Measurements from ENCODE around the gene GRID2.
"Not testable (repeated sequence)": the region's sequence is repeated elsewhere in the genome, so short reads cannot be mapped to it uniquely, and the experiment has no call there.

The GRID2 gene

DNA sequence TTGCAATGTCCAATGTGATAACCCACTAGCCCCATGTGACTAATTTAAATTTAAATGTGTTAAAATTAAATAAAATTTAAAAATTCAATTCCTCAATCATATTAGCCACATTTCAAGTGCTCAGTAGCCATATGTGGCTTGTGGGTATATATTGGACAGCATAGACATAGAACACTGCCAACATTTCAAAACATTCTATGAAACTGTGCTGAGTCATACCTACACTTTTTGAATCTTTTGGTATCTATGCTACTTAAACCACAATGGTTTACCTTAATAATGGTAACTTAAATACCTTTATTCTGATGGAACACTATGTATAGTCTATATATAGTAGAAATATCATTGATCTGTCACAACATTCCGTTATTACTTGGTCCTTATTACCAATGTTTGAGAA, 1301.4 kb downstream of the GRID2 start:
- DNase-seq, result no peak

DNA sequence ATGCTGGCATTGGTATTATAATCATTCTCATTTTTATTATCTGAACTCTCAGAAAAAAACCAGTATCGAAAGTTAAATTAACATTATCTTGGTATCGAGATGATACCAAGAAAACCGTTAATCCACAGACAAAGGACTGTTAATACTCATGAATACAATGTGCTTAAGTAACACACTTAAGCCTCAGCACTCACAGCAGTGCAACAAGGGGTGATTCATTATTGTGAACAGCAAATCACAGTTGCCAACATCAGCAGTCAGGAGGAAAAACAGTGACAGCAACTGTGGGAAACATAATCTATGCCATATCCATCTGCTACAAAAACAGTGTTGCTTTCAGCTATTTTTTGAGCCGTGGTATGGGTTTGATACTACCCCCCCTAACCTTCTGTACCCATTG, 1313.8 kb downstream of the GRID2 start:
- peak; percentile 26 to 70 for DNase-seq

GRCh38 chr4:93633721-93634120, 1330.0 kb downstream of the GRID2 start:
- peak in 1 of 2 experiments; percentile 0 for DNase-seq

DNA sequence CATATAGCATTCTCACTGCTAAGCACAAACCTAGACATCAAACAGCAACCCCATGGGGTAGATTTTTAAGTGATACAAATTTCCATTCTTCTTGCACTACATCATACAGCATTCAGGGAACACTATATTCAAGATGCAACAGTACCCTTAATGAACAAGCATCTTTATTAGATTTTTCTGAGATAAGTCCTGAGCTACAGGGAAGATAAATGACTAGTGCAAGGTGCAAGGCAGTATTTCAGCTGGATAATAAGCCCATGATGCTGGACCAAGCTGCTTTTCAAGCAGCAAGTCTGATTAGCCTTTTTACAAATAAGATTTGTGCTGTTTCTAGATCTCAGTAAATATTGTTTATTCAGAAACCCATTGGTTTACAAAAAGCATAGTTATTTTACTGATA, 1332.2 kb downstream of the GRID2 start:
- DNase-seq, result no peak

DNA sequence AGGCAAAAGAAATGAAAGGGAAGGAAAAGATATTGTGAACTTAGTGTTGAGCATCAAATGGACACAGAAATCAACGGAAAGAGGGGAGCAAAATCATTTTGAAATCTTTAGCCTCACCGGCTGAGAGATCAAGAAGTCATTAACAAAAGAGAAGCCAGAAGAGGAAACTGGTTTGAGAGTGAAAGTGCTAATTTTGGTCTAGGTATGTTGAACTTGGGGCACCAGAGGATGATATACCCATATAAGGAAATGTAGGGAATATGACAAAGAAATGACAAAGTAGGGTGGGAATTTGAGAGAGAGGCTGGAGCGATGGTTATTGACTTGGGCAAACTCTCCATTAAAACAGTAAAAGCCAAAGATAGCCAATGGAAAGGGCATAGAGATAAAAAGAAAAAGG, 1341.4 kb downstream of the GRID2 start:
- no peak for DNase-seq

DNA sequence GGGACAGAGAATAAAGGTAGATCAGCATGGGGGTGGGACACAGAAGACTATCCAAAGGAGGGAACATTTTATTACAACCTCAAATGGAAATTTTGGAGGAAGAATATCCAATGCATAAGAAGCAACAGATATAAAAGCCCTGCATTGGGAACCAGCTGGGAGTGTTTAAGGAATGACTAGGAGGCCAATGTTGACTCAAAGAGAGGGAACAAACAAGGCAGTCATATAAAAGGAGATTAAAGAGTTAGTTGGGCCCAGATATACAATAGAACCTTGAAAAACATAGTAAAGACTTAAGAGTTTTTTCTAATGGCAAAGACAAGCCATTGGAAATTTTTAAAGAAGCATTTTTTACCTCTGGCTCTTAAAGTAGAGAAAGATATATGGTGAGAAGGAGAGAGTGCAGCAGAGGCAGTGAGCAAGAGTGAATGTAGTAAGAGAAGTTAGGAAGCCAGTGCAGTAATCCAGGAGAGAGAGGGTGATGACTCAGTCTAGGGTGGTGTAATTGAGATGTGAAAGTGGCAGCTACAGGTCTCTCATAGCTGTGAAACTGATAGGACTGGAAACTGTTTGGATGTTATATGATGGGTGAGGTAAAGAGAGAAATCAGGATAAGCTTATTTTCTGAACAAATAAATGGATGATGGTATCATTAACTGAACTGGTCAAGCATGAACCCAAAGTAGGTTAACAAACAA, 1342.6 kb downstream of the GRID2 start:
- peak in 1 of 2 experiments; percentile 1 for DNase-seq

DNA sequence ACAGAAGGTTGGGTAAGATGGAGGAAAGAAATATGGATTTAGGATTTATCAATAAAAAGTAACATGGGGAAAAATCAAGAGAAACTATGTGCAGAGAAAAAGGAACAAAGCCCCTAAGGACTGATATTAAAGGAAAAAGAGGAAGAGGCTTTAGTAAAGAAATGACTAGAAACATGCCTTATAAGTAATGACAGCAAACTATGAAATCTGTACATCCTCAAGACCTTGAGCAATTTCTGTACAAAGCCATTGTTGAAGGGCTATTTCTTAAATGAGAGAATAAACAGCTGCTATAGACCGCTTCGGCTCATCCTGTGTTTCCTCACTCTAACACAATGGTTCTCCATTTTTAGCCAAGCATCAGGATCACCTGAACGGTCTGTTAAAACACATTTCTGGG, 1344.5 kb downstream of the GRID2 start:
- DNase-seq, result no peak

GRCh38 chr4:93649828-93650227, 1346.1 kb downstream of the GRID2 start:
- DNase-seq, result no peak

DNA sequence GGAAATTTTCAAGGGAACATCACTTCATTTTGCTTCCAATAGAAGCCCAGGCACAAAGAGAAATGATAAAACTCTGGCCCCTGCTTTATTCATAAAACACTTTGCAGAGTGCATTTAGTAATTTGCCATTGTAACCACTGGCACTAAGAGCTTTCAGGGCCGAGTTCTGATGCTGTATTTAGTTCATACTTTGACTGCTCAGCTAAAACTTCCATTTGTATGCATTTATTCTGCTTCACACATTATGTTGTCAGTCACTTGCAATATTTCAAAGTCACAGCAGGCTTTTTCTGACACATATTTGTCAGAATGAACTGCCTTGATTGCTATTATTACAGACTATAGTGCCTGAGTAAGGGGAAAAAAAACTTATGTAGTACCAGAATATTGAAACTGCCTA, 1350.4 kb downstream of the GRID2 start:
- DNase-seq, result no peak

GRCh38 chr4:93657527-93657926, 1353.8 kb downstream of the GRID2 start:
- DNase-seq, result no peak

GRCh38 chr4:93658443-93658842, 1354.7 kb downstream of the GRID2 start:
- peak in 1 of 2 experiments; percentile 1 for DNase-seq

DNA sequence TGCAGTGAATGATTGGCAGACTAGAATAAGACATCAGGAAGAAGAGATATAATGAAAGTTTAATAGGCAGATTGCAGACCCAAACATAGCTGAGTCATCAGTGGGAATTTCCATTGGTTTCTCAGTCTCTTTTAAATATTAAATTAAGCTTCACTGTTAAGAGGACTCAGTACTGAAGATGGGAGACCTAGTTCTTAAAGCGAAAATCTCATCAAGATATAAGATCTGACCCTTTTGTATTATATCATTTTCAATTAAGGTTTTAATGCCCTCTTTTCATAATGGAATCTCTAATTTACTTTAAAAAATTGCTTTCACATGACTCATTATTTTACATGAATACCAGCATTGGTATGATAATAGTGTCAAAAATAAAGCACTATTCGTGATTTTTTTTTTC, 1355.9 kb downstream of the GRID2 start:
- no peak for DNase-seq

- DNase-seq, result no peak
These were observed 1356.3 kb downstream of the GRID2 start for GRCh38 chr4:93660036-93660435.

- DNase-seq, result no peak
These were observed 1366.7 kb downstream of the GRID2 start for GRCh38 chr4:93670434-93670833.

DNA sequence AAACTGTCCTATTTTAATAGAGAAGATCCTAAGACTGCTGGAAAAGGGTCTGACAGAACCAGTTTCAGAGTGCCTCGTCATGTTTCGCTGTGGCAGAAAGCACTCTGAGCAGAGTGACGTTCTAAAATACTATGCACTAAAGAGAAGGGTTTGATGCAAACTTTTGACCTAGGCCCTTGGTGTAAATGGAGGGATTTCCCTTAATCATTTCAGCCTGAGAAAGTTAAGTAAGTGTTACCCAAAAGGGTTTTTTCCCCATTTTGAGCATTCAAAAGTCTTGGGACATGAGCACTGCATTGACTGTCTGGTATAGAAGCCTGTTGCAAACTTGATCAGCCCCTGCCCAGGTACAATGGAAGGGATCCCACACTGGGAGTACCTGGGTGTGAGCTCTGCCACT, 1367.3 kb downstream of the GRID2 start:
- DNase-seq, result no peak

- DNase-seq, result not testable (repeated sequence)
These were observed 1373.2 kb downstream of the GRID2 start for GRCh38 chr4:93676937-93677336.

- DNase-seq, result no peak
These were observed 1380.8 kb downstream of the GRID2 start for GRCh38 chr4:93684571-93684970.

DNA sequence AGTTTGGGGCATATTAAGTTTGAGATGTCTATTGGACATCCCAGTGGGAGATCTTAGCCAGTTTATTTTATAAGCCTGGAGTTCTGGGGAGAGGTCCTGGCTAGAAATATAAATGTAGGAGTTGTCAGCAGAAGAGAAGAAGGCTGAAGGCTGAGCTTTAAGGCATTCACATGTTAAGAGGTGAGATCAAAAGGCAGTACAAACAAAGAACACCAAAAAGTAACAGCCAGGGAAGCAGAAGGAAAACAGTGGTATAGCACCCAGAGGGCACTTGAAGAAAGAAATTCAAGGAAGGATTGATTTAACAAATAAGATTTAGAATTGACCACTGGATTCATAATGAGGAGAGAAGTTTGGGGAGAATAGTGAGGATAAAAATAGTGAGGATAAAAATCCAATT, 1383.5 kb downstream of the GRID2 start:
- DNase-seq, result no peak

GRCh38 chr4:93688978-93689377, 1385.2 kb downstream of the GRID2 start:
- DNase-seq, result no peak

- peak in 1 of 2 experiments; percentile 52 for DNase-seq
These were observed 1389.4 kb downstream of the GRID2 start for GRCh38 chr4:93693141-93693540.

GRCh38 chr4:93698686-93699085, 1394.9 kb downstream of the GRID2 start:
- peak; percentile 13 to 37 for DNase-seq

GRCh38 chr4:93700571-93700970, 1396.8 kb downstream of the GRID2 start:
- no peak for DNase-seq

DNA sequence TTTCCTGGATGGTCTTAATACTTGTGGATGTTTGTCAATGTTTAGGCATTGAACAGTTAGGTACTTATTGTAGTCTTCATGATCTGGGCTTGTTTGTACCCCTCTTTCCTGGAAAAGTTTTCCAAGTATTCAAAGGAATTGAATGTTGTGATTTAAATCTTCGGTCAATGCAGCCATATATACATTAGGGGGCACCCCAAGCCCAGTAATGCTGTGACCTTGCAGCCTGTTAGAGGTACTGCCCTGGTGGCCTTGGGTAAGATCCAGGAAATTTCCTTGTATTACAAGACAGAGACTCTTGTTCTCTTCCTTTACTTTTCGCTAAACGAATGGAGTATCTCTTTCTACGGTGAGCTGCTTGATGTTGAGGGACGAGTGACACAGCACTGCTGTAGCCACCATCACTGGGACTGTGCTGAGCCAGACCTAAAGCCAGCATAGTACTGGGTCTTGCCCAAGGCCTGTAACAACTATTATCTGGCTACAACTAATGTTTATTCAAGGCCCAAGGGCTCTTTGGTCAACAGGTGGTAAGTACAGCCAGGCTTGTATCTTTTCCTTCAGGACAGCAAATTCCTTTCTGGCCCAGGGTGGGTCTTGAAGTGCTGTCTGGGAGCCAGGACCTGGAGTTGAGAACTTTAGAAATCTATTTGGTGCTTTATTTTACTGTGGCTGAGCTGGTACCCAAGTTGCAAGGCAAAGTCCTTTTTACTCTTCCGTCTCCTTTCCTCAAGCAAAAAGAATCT, 1406.5 kb downstream of the GRID2 start:
- peak in 1 of 2 experiments; percentile 14 for DNase-seq

GRCh38 chr4:93710847-93711430, 1407.2 kb downstream of the GRID2 start:
- no peak for DNase-seq
